NCI-H1436 (cell line): Measurements from ENCODE around the gene NPTX2.
A peak's percentile ranks its signal among the peaks of the same experiment; 100 is the strongest.
"Not testable (repeated sequence)": the region's sequence is repeated elsewhere in the genome, so short reads cannot be mapped to it uniquely, and the experiment has no call there.

Experiments
- DNase-seq: peaks from one replicate; lab custom pipeline; 2025; lab: John Stamatoyannopoulos, UW

NPTX2 gene

DNA sequence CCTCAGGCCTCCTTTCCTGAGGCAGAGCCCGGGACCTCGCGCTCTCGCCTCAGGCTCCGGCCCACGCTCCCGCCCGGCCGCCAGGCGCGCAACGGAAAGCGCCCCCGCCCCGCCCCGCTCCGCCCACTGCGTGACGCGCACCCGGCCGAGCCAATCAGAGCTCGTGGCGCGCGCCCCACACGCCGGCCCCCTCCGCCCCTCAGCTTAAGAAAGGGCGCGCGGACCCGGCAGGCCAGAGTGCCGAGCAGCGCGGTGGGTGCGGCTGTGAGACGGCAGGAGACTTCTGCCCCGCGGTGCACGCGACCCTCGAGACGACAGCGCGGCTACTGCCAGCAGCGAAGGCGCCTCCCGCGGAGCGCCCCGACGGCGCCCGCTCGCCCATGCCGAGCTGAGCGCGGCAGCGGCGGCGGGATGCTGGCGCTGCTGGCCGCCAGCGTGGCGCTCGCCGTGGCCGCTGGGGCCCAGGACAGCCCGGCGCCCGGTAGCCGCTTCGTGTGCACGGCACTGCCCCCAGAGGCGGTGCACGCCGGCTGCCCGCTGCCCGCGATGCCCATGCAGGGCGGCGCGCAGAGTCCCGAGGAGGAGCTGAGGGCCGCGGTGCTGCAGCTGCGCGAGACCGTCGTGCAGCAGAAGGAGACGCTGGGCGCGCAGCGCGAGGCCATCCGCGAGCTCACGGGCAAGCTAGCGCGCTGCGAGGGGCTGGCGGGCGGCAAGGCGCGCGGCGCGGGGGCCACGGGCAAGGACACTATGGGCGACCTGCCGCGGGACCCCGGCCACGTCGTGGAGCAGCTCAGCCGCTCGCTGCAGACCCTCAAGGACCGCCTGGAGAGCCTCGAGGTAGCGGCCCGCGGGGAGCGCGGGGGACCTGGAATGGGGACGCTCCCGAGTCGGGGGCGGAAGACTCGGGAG is at the start of gene NPTX2:
Gene NPTX2, plus strand, starts transcription at position 235 of the 909 bp plus-strand sequence. Its CDS starts 177 bp downstream, at position 412.
- DNase-seq: peak; percentile 9

GRCh38 chr7:98567991-98568390 is 49.1 kb upstream of the NPTX2 start:
- no peak for DNase-seq

DNA sequence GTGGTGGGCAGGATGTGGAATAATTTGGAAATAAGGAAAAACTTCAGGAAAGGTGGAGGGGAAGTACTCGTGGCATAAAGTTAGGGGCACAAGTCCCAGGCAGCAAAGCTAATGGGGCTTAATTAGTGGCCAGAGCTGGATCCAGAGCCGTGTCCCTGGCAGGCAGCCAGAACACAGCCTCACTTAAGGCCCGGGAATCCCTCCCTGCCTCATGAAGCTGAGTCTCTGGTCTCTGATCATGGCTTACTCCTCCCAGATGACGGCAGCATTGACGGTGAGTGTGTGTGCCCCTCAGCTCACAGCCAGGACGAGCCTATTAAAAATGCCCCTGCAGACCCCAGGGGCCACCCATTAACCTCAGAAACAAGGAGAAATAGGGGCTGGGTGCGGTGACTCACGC is 48.2 kb upstream of the NPTX2 start:
- no peak for DNase-seq

DNA sequence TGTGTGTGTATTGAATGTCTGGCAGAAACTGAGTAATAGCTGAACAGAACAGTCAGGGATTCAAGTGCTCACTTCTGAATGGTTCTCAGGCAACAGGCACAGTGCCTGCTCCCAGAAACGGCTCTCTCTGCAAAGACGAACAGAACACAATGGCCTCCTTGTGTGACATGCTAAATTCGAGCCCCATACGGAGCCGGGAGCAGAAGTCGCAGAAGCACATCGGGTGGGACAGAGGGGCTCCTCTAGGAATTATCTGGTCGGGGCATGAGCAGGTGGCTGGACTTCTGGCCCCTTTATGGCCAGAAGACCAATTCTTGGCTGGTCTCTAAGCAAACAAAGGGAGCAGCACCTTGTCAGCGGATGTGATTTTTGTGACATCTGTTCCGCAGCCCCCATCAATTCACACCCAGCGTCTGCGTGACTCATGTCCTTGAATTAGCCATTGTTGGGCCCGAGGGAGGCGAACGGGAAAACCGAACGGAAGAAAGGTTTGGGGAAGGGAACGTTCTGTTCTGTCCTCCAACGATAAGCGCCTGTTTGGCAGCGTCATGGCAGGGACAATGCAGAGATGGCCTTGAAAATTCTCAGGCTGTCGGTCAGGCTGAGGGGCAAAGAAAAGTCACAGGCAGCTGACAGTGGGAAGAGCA is 47.3 kb upstream of the NPTX2 start:
- no peak for DNase-seq

- no peak for DNase-seq
These were observed 46.1 kb upstream of the NPTX2 start for GRCh38 chr7:98571006-98571405.

GRCh38 chr7:98571986-98572385 is 45.1 kb upstream of the NPTX2 start:
- DNase-seq: no peak

DNA sequence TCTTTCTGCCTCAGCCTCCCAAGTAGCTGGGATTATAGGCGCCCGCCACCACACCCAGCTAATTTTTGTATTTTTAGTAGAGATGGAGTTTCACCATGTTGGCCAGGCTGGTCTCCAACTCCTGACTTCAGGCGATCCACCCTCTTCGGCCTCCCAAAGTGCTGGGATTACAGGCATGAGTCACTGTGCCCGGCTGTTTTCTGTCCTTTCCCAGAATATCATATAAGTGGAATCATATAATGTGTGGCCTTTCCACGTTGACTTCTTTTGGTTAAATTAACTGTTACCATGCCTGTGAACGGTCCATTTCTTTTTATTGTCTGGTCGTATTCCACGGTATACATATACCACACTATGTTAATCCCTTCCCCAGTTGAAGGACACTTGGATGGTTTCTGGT is 44.4 kb upstream of the NPTX2 start:
- not testable (repeated sequence) for DNase-seq

- no peak for DNase-seq
These were observed 43.3 kb upstream of the NPTX2 start for GRCh38 chr7:98573816-98574215.

DNA sequence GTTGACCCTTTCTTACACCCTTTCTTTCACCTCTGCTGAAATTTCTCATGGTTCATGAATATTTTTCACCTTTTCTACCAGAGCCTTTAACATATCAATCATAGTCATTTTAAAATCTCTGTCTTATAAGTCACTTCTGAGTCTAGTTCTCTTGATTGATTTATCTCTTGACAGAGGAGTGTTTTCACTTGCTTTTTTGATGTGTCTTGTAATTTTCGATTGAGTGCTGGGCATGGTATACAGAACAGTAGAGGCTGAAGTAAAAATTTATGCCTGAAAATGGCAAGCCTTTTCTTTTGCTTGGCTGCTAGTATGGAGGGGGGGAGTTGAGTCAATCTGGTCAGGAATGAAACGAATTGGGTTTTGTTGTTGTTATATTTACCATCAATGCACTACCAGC is 41.2 kb upstream of the NPTX2 start:
- no peak for DNase-seq

DNA sequence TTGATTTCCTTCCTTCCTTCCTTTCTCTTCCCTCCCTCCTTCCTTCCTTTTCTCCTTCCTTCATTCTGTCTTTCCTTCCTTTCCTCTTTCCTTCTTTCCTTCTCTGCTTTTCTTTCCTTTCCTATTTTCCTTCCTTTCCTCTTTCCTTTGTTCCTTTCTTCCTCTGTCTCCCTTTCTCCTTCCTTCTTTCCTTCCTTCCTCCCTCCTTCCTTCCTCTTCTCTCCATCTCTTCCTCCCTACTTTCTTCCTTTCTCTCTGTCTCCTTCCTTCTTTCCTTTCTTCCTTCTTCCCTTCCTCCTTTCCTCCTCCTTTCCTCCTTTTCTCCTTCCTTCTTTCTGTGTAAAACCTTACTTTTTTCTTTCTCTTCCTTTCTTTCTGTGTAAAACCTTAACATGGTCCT is 32.3 kb upstream of the NPTX2 start:
- DNase-seq: no peak

DNA sequence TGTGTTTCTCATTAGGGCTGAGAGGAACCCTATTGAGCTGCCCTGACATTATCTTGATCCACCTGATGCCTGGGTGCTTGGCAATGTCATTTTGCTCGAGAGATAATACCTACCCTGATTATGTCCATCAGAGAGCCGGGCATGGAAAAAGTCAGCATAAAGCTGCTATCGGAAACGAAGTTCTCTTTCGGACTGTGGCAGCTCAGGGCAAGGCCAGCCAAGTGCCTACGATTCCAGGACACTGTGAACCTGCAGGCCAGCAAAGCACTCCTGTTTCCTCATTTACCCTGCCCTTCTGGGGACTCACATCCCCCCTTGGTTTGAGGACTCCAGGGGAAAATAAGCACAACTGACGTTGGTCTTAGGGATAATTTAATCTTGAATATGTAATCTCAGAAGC is 25.2 kb upstream of the NPTX2 start:
- no peak for DNase-seq

- no peak for DNase-seq
These were observed 22.7 kb upstream of the NPTX2 start for GRCh38 chr7:98594348-98594747.

- no peak for DNase-seq
These were observed 22.3 kb upstream of the NPTX2 start for GRCh38 chr7:98594787-98595186.

GRCh38 chr7:98598846-98599615 is 18.1 kb upstream of the NPTX2 start:
- DNase-seq: no peak

GRCh38 chr7:98599886-98600285 is 17.2 kb upstream of the NPTX2 start:
- DNase-seq: no peak

DNA sequence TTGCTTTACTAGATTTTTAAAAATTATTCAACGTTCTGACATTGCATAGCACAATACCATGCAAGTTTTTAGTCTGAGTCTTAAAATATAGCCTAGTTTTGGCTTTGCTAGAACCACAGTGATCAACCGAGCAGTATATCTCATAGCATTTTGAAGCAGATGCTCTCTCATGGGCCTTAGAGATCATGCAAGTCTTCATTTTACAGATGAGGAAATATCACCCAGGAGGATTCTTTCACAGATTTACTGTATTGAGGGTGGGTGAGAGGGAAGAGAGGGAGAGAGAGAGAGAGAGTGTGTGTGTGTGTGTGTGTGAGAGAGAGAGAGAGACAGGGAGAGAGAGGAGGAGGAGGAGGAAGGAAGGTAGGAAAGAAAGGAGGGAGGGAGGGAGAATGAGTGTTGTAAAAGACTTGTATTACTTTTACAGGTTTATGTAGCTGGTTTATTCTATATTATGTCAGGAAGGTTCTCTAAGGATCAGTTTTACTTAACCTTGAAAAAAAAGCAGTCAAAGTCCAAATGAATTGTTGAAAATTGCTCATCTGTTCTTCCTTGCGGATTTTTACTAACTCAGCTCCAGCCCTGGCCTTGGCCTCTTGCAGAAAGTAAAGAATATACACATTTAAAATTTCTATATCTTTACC is 14.2 kb upstream of the NPTX2 start:
- no peak for DNase-seq

GRCh38 chr7:98603399-98603788 is 13.7 kb upstream of the NPTX2 start:
- no peak for DNase-seq

DNA sequence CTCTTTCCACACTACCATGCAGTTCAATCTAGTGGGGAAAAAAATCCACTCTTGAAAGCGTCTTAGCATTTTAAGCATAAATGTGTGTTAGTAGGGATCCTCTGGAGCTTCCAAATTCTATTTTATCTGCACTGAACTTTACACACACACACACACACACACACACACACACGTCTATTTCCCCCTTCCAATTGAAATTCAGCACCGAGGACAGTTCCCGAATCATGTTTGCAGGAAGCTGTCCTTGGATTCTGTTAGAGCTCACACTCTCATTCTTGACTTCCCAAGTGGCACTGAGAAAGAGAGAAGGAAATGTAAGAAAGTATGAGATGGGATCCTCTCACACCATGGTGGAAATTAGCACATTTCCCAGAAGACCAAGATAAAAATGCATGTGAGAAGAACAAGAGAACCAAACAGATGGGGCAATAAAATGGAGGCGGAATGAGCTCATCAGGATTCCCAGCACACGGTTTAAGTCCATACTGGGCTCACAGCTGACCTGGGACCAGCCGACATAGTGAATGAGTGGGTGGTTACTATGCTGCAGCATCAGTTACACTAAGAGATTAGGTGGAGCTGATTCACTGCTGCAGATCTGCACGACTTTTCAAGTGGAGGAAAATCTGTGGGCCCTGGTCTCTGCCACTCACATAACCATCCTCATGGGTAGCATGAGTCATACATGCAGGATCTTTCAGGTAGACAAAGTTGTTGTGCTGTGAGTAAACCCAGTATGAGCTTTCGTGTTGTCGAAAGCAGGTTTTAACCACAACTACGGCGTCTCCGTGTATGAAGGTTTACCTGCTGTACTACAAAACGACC is 3.3 kb upstream of the NPTX2 start:
- no peak for DNase-seq

DNA sequence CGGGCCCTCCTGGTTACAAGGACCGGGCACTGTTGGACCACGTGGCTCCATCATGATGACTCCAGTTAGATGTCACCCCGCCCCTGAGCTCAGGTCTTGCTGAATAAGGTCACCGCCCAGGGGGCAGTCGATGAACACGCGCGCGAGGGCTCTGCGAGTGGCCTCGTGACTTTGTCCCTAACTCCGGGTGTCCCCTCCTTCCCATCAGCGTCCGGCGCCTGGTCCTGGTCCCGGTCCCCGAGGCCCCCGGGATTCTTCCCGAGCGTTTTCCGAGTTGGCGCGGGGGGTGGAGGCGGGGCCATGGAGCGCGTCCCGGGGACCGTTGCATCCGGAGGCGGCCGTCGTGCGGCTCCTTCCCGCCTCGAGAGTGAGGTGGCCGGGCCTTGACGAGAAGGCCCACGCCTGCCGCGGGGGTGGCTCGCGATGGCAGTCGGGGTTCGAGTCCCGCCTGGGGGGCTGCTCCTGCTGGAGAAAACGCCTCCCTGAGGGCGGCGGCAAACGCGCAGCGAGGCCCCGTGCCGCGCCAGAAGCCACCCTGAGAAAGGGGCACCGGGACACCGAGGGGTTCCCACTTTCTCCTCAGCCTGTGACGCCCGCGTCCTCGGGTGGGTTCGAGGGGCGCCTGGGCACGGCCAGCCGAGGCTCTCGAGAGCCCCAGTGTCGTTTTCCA is 569 bp upstream of the NPTX2 start:
- DNase-seq: no peak

GRCh38 chr7:98617960-98618418 is 904 bp downstream of the NPTX2 start:
- no peak for DNase-seq

DNA sequence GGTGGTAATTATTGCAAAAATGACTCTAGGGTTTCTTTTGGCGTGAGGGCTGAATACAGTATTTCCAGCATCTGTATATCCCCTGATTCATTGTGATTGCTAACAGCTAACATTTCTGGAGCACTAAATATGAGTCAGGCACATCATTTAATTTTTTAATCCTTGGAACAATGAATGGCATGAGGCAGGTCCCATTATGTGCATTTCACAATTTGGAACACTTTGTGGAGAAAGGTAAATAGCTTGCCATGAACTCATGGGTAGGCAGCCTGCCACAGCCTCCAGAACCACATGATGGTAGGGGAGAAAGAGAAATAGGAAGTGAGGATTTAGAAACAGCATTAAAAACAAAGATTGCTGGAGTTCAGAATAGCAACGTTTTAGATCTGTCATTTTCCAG is 1.7 kb downstream of the NPTX2 start:
- DNase-seq: no peak
